Choroid plexus epithelial cell (primary cell): ENCODE results near the gene HTT.

Experiments
- DNase-seq: peaks from one replicate; pipeline ENCODE4 v3.0.0-alpha.2; 2010; ENCODE audit warnings: low read depth
- H3K4me3 ChIP-seq: 2 replicates; pipeline ENCODE4 v1.5.1; 2011; ENCODE audit warnings: low read depth, mild to moderate bottlenecking, control low read depth, low read length, moderate library complexity
- TF ChIP-seq, protein P1 (sequence below): conservative IDR thresholded peaks from 2 replicates; pipeline ENCODE4 v1.5.1; 2011; ENCODE audit warnings: low read depth, mild to moderate bottlenecking, control low read depth, inconsistent platforms, low read length, moderate library complexity

HTT gene

DNA sequence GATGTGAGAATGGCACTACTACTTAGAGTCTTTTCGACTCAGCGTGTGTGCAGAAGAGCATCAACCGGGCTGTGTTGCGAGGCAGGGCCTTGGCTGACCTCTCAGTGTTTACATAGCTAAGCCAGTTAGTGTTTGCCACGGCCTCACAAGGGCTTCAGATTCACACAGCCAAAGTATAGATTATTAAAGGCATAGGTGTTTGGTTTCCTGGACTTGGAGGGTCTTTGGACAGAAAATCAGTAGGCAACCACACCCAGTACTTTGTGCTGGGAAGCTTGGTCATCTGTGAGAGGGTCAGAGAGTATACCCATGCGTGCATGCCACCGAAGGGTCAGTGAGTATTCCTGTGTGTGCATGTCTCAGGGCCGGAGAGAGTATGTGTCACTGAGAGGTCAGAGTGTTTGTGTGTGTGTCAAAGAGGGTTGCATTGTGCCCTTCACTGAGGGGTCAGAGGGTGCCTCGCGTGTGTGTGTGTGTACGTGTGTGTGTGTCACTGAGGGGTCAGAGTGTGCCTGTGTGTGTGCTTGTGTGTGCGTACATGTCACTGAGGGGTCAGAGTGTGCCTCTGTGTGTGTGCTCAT, 104.7 kb downstream of the HTT start:
- peak; percentile 59 for DNase-seq
- TF ChIP-seq, protein P1, sequence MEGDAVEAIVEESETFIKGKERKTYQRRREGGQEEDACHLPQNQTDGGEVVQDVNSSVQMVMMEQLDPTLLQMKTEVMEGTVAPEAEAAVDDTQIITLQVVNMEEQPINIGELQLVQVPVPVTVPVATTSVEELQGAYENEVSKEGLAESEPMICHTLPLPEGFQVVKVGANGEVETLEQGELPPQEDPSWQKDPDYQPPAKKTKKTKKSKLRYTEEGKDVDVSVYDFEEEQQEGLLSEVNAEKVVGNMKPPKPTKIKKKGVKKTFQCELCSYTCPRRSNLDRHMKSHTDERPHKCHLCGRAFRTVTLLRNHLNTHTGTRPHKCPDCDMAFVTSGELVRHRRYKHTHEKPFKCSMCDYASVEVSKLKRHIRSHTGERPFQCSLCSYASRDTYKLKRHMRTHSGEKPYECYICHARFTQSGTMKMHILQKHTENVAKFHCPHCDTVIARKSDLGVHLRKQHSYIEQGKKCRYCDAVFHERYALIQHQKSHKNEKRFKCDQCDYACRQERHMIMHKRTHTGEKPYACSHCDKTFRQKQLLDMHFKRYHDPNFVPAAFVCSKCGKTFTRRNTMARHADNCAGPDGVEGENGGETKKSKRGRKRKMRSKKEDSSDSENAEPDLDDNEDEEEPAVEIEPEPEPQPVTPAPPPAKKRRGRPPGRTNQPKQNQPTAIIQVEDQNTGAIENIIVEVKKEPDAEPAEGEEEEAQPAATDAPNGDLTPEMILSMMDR, result no peak
- H3K4me3 ChIP-seq, result no peak overlapping the region

DNA sequence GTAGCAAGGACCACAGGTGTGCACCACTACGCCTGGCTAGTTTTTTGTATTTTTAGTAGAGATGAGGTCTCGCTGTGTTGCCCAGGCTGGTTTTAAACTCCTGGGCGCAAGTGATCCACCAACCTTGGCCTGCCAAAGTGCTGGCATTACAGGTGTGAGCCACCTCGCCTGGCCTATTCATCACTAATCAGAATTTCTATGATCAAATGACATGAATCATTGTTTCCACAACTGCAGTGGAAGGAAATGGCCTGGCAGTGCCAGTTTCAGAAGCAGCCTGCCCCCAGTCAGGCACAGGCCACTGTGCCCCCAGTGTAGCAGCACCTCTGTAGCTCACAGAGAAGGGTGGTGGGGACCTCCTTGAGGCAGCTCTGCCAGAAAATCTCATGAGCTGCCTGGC, 108.5 kb downstream of the HTT start:
- no peak overlapping the region for H3K4me3 ChIP-seq
- DNase-seq, result no peak
- TF ChIP-seq, protein P1, result no peak

DNA sequence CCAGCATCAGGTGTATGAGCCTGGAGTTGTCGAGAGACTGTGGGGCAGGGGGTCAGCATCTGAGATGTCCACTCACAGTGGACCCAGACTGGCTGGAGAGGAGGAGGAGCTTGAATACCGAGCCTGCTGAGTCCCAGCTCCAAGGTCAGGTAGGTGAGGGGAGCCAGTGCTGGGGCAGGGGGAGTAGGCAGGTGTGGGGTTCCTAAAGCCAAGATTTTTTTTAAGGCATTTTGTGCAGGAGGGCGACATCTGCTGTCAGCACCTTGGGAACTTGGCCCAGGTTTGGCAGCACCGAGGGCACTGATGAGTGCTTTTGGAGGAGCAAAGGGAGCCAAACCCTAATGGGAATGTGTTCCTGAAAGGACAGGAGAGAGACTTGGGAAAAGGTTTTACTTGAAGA, 110.2 kb downstream of the HTT start:
- H3K4me3 ChIP-seq, result no peak overlapping the region
- TF ChIP-seq, protein P1, result no peak
- DNase-seq, result no peak

DNA sequence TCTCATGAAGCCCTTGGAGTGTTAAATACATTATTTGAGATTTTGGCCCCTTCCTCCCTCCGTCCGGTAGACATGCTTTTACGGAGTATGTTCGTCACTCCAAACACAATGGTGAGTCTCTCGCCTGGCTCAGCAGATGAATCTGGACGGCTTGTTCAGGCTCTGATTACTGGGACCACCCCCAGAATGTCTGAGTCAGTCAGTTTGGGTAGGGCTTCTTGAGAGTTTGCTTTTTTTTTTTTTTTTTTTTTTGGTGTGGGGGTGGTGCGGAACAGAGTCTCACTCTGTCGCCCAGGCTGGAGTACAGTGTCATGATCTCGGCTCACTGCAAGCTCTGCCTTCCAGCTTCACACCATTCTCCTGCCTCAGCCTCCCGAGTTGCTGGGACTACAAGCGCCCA, 112.1 kb downstream of the HTT start:
- no peak overlapping the region for H3K4me3 ChIP-seq
- TF ChIP-seq, protein P1, result no peak
- no peak for DNase-seq

DNA sequence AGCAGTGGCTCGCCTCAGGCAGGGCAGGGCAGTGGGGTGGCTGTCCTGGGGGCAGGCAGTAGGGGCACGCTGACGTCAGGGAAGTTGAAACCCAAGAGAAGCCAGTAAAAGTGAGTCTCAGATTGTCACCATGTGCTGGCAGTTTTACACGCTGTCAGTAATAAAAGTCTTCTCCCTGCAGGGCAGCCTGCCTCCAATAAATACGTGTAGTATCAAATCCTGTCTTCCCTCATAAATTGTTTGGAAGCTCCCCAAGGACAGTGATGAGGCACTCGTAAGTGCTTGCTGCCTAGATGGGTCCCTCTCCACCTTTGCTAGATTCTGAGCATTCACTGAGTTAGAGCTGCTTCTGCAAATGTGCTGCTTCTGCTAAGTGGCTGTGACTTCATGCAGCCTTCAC, 113.6 kb downstream of the HTT start:
- H3K4me3 ChIP-seq, result no peak overlapping the region
- no peak for DNase-seq
- TF ChIP-seq, protein P1, result no peak

DNA sequence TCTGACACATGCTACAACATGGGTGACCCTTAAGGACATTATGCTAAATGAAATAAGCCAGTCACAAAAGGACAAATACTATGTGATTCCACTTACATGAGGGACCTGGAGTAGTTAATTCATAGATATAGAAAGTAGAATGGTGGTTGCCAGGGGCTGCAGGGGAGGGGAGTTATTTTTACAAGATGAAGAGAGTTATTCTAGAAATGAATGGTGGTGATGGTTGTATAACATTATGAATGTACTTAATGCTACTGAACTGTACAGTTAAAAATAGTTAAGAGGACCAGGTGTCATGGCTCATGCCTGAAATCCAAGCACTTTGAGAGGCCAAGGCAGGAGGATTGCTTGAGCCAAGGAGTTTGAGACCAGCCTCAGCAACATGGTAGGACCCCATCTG, 115.0 kb downstream of the HTT start:
- DNase-seq, result no peak
- TF ChIP-seq, protein P1, result no peak
- no peak overlapping the region for H3K4me3 ChIP-seq

DNA sequence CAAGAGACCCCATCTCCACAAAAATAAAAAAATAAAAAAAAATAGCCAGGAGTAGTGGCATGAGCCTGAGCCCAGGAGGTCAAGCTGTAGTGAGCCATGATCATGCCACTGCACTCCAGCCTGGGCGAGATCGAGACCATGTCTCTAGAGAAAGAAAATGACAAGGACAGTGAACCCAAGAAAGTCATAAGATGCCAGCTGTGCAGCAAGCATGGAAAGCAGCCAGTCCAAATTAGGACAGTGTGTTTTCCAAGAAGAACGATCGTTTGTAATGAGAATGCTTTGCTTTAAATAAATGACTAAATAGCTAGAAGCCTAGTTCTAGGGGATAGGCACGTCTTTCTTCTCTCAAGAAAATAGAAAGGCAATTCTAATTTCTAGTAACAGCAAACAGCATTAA, 116.1 kb downstream of the HTT start:
- no peak for DNase-seq
- TF ChIP-seq, protein P1, result no peak
- no peak overlapping the region for H3K4me3 ChIP-seq
